Measurements from ENCODE around the gene NSFL1C.

The NSFL1C gene

DNA sequence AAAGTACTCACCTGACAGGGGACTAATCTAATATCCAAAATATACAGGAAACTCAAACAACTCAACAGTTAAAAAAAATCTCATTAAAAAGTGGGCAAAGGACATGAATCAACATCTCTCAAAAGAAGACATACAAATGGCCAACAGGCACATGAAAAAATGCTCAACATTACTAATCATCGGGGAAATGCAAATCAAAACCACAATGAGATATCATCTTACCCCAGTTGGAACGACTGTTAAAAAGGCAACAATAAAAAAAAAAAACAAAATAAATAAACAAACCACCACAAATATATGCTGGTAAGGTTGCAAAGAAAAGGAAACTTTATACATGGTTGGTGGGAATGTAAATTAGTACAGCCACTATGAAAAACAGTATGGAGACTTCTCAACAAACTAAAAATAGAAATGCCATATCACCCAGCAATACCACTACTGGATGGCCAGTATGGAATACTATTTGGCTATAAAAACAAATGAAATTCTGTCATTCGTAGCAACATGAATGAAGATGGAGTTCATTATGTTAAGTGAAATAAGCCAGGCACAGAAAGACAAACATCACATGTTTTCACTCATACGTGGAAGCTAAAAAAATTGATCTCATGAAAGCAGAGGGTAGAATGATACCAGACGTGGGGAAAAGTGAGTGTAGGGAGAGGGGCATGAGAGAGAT is 17.9 kb upstream of the NSFL1C start:
- DNase-seq (ENCODE audit: low read depth in 2 of 2): no peak

- DNase-seq (ENCODE audit: low read depth in 2 of 2): no peak
Observed at GRCh38 chr20:1479831-1480595, 13.4 kb upstream of the NSFL1C start.

DNA sequence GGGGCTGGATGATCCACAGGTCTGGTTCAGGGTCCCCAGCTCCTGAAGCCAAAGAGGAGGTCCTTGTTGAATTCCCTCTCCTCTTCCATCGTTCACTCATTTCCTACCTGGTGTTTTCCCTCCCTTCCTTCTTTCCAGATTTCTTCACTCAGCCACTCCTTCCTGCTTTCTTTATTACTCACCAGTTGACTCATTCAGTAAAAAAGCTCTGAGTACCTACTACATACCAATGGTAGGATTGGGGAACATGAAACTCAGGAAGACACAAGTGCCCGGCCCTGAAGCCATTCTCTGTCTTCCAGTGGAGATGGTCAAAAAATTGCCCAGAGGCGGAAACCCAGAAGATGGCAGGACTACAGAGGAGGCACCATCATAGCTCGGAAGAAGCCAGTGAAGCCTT is 11.9 kb upstream of the NSFL1C start:
- DNase-seq (ENCODE audit: low read depth in 2 of 2): no peak

- DNase-seq (ENCODE audit: low read depth in 2 of 2): no peak
Observed at GRCh38 chr20:1477896-1478490, 11.3 kb upstream of the NSFL1C start.

DNA sequence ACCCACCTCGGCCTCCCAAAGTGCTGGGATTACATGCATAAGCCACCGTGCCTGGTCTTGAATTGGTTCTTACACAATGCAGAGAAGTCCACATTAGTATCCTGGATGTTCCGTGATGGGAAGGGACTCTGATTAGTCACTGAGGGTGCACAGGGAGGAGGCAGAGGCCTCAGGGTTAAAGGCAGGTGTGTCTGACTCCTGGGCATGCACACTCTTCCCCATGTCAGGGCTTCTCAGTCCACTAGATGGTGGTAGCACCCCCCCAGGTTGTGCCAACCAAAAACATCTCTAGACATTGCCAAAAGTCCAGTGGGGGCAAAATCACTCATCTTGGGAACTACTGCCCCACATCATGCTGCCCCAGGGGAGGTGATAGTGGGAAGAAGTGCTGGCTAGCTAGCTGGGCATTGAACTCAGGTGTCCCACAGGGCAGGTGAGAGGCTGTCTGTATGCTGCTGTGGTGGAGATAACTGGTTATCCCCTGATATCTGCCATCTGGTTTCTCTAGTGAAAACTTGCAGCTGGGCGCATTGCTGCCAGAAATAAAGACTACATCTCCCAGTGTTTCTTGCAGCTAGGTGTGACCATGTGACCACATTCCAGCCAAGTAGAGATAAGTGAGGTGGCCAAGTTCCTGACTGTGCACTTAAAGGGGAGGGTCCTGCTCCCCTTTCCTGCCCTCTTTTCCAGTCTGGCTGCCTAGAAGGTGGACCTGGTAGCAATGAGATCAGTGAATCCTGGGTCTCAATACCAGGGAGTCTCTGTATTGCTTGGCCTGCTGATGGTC is 8.4 kb upstream of the NSFL1C start:
- DNase-seq (ENCODE audit: low read depth in 2 of 2): no peak

DNA sequence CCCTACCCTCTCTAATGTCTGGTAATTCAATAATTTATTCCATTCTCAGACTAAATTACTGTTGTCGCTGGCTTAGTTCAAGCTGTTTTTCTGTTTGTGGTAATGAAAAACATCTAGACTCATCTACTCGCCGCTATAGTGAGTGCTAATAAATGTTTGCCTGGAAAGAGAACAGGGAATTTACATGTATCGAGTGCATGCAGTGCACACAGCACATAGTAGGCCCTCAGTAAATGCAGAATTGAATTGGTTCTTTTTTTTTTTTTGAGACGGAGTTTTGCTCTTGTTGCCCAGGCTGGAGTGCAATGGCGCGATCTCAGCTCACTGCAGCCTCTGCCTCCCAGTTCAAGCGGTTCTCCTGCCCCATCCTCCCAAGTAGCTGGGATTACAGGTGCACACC is 7.7 kb upstream of the NSFL1C start:
- no peak for DNase-seq (ENCODE audit: low read depth in 2 of 2)

DNA sequence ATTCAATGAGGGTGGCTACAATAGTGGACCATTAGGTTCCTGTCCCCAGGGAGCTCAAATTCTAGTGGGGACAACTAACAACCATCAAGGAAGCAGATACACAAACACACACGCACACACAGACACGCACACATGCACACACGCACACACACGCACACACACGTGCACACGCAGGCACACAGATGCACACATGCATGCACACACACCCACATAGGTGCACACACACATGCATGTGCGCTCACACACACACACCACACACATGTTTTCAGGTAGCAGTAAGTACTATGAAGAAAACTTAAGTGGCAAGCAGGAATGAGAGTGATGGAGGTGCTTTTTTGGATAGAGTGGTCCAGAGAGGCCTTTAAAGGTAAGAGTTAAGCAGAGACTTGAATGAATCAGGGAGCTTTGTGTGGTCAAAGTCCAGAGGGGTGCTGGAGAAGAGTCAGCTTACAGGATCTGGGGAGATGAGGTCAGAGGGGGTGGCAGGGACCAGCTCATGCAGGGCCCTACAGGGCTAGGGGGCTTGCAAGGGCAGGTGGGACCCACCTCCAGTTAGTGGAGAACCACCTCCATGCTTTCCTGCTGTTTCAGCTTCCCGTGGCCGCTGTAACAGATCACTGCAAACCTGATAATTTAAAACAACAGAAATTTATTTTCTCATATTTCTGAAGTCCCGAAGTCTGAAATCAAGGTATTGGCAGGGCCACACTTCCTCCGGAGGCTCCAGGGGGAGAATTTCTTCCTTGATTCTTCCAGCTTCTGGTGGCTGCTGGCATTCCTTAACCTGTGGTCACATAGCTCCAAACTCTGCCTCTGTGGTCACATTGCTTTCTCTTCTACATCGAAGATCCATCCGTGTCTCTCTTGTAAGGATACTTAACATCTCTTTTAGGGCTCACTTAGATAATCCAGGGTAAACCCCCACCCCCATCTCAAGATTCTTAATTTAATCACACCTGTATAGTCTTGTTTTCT is 6.9 kb upstream of the NSFL1C start:
- no peak for DNase-seq (ENCODE audit: low read depth in 2 of 2)

DNA sequence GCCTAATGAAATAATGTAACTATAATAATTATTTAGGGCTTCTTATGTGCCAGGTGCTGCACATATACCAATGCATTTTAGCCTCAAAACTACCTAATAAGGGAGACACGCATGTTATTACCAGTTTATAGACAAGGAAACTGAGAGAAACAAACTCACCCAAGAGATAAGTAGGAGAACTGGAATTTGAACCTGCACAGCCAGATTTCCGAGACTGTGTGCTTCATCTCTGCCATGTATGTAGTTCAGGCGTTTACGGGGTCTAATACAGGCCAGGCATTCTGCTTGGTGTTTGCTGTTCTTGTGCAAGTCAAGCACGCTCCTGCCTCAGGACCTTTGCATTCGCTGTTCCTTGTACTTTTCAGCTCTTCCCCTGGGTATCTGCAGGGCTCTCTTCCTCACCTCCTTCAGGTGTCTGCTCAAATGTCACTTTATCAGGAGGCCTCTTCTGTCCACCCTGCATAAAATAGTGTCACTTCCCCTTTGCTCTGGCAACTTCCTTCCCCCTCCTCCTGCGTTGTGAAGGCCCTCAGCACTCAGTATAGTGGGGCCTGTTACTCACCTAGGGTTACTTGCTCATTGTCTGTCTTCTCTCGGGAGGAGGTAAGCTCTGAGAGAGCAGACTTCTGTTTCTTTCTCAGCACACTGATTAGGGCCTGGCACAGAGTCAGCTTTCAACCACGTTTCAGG is 6.1 kb upstream of the NSFL1C start:
- no peak for DNase-seq (ENCODE audit: low read depth in 2 of 2)

GRCh38 chr20:1471242-1471641 is 4.6 kb upstream of the NSFL1C start:
- no peak for DNase-seq (ENCODE audit: low read depth in 2 of 2)

GRCh38 chr20:1469925-1470571 is 3.4 kb upstream of the NSFL1C start:
- no peak for DNase-seq (ENCODE audit: low read depth in 2 of 2)

- no peak for DNase-seq (ENCODE audit: low read depth in 2 of 2)
Observed at GRCh38 chr20:1469306-1469905, 2.8 kb upstream of the NSFL1C start.

DNA sequence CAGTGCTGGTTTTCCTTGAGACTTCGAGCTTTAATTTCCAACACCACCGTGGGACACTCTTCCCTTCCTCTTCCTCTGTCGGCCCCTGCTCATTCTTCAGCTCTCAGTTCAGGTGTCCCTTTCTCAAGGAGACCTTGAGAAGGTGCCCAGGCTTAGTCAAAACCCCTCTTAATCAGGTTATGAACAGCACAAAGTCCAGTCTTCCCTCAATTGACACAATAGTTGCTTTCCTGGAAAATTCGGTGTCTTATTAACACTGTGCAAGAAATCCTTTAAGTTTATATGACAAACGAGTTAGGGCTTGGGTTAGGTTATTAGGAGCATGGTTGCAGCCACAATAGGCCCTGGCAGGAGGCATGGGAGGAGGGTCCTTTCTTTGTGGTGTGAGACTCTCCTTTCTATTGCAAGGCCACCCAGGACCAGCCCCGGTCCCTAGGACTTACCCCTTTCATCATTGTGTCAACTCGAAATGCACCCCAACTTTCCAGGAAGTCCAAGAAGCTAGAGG is 1.5 kb upstream of the NSFL1C start:
- DNase-seq (ENCODE audit: low read depth in 2 of 2): no peak

DNA sequence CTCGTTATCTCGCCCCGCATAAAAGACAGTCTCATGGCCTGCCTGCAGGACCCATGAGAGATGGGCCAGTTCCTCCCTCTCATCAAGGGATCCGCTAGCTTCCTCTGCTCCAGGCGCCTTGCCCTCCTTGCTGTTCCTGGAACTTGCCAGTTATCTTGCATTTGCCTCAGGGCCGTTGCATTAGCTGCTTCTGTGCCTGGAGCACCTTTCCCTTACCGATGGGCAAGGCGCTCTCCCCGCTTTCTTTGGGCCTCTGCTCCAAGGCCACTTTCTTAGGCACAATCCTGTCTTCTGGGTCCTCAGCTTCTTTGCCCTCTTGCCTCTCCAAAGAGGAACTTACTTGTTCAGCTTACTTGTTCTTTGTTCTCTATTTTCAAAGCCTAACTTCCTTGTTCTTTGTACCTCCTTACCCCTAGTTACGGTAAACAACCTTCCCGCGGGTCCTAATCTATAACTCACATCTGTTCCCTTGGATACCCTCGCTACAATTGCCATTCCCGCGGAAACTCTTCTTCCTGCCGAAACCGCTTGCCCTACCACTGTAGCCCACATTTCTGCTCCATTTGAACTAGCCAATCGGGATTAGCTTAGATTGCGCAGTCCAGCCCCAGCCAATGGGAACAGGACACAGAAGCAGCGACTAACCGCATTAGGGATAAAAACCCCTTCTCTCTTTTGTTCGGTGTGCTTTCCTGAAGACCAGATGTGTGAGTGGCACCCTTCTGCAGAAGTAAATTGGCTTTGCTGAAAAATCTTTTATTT is 887 bp upstream of the NSFL1C start:
- no peak for DNase-seq (ENCODE audit: low read depth in 2 of 2)

GRCh38 chr20:1467082-1467354 is 369 bp upstream of the NSFL1C start:
- DNase-seq (ENCODE audit: low read depth in 2 of 2): no peak

DNA sequence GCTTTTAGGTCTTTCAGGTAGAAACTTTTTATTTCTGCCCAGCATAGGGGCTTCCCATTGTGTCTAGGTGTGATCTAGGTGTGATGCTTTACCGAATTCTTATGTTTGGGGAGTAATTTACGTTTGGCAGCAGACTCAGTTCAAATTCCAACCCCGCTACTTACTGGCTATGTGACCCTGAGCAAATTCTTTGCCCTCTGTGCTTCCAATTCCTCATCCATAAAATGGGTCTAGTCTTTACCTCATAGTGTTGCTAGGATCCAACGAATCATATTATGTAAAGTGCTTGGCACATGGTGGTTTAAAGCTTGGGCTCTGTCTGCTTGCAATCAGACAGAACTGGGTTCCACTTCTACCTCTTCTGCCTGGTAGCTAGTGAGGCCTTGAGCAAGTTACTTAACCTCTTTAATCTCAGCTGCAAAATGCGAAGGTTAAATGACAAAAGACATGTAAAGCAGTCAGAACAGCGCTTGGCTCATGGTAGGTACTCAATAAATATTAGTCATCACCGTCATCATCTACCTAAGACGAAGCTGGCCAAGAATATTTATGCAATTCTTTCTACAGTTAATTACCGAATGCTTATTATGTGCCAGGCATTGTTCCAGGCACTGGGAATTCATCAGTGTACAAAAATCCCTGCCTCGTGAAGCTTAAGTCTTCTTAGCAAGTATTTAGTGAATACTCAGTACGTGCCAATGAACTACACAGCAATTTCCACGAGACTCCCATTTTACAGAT is 1.0 kb downstream of the NSFL1C start:
- no peak for DNase-seq (ENCODE audit: low read depth in 2 of 2)

DNA sequence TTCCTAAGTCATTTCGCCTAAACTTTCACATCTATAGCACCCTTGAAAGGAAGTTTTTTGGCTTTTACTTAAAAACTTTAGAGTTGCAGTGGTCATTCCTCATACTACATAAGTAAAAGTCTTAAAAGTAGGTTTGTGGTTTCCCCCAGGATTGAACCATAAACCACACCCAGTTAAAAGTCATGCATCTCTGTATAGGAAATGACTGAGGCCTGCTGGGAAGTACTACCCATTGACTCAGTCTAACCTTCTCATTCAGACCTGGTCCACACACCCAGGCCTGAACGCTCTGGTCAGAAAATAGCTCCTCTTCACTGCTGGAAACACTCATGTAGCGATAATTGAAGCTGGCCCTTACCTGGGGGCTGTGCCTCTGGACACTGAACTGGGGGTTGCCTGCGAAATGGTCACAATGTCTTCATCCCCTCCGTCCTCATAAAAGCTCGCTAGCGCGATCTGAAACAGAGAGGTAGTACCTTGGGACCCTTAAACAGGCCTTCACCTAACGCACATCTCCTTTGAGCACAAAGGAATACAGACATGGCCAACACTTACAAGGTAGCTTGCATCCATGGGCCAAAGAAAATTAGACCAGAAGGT is 2.6 kb downstream of the NSFL1C start:
- no peak for DNase-seq (ENCODE audit: low read depth in 2 of 2)

GRCh38 chr20:1462834-1463233 is 3.8 kb downstream of the NSFL1C start:
- DNase-seq (ENCODE audit: low read depth in 2 of 2): no peak

DNA sequence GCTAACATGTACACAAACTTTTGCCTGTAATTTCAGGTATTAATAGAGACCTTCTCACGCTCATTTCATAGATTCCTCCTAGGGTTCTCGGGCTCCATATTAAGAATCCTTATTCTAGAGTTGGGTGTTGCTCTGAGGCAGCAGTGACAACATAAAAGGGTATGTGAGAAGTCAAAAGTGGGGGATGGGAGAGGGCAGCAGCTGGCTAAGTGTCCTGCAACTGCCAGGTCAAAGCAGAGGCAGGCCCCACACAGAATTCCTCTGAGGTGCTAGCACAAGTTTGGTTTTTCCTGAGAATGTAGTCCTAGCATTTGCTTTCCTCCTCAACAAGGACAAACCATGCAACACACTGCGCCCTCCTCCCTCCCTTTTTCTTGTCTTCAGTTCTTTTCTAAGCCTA is 4.6 kb downstream of the NSFL1C start:
- DNase-seq (ENCODE audit: low read depth in 2 of 2): no peak

Measured in stimulated activated CD8-positive, alpha-beta memory T cell treated with anti-CD3 and anti-CD28 coated beads, Interleukin-7, amount 100 ng/mL, for 1 hour (primary cell).